GM18498 (cell line): ENCODE measurements around the gene PRKACG.
"Not testable (repeated sequence)": the region's sequence is repeated elsewhere in the genome, so short reads cannot be mapped to it uniquely, and the experiment has no call there.

Source experiments
- ATAC-seq: cut with Tn5 transposase; IDR thresholded peaks from one replicate; pipeline ENCODE4 v1.9.1; 2021; ENCODE audit warnings: mild to moderate bottlenecking, moderate library complexity; ENCODE audit not compliant: unreplicated experiment

The PRKACG gene

DNA sequence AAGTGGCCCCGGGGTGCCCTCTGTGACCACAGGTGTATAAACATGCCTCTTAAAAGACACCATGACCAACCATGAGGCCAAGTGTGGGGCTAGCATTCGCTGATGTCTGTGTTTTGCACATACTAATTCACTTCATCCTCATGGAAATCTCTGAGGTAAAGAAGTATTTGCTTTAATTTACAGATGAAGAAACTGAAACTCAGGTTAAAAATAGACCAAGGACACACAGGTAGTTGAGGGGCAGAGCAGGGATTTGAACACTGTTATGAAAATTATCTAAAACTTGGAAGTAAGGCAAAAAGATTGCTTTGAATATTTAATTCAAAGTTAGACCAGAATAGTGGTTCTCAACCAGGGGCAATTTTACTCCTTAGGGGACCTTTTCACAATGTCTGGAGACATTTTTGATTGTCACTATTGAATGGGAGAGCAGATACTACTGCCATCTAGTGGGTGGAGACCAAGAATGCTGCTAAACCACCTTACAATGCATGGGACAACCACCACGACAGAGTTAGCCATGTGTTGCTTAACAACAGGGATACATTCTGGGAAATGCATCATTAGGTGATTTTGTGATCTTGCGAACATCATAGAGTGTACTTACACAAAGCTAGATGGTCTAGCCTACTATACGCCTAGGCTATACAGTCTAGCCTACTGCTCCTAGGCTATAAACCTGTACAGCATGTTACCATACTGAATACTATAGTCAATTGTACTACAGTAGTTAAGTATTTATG is 13.6 kb upstream of the PRKACG start:
- ATAC-seq = peak; percentile 83

DNA sequence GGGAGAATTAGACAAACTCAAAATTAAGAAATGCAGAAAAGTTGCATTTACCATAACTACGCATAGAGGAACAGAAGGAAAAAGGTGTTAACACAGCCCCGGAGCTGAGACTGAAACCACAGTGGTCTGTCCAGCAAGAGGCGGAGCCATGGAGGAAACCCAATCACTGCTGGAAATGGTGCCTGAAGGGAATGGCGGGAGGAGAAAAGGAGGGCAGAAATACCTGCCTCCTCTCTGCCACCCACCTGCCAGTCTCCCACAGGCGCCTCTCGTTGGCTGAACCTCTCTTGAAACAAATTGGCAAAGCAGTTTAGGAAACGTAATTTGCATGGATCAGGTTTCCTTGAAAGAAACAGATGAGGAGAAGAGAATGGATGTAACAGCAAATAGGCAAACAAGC is 9.7 kb upstream of the PRKACG start:
- no peak for ATAC-seq

- no peak for ATAC-seq
Observed at GRCh38 chr9:69020301-69021145, 6.6 kb upstream of the PRKACG start.

GRCh38 chr9:69019808-69020207 is 5.9 kb upstream of the PRKACG start:
- no peak for ATAC-seq

GRCh38 chr9:69018737-69019136 is 4.8 kb upstream of the PRKACG start:
- ATAC-seq = no peak

DNA sequence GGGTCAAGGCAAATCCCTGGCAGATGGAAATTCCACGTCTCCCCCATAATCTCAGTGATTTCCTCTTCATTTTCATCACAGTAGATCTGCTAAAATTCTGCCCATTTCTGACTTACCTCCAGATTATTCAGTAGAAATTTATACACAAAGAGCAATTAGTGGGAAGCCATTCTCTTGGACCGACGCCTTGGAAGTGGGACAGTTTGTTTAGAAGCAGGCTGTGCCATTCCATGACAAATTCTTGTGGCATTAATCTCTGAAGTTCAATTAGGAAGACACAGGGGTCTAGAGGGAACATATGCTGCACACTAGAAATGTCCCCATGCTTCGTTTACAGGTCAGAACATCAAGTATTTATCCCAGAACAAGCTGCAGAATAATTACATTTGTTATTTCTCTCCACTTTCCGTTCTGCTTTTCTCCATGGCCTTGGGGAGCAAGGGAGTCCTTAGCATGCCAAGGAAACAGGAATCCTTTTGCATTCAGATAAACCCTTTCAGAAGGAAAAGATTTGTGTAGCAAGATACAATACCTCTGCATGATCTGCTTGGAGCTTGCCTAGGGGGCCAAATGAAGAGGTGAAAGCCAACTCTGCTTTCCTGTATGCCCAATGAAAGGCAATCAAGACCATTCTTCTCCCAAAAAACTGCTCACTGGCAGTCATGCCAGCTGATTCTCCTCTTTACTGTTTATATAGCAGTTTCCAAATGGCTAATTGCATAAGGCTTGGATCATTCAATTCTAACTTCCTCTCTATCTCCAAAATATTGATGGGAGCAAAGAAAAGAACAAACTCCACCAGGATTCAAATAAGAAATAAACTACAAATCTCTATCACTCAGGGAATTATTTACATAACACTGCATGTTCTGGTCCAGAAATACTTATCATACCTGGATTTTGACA is 2.5 kb upstream of the PRKACG start:
- ATAC-seq = no peak

GRCh38 chr9:69013382-69013727 is 558 bp downstream of the PRKACG start:
- no peak for ATAC-seq

DNA sequence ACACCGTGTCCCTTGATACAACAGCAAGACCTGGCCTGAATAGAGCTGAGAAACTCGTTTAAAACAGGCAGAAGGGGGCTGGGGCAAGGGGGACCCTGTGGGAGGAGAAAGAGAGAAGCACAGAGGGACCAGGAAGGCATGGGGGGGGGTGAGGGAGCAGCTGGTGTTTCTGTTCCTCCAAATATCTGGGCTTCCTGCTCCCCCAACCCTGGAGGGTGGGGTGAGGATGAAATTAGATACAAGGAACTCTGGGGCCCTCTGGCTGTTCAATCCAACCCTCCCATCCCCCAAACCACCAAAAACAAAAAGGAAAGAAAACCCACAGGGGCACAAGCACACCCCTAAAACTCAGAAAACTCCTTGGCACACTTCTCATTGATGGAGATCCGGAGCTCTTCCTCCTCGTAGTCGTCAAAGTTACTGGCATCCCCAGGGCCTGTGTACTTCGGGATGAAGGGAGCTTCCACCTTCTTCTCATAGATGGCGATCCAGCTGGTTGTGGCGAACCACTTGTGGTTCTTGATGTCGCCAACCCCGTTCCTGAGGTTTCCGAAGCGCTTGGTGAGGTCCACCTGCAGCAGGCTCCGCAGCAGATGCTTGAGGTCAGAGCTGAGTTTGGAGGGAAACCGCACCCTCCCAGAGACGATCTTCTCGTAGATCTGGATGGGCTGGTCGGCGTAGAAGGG is 1.1 kb downstream of the PRKACG start:
- ATAC-seq = no peak

- ATAC-seq = no peak
Observed at GRCh38 chr9:69009708-69010107, 4.2 kb downstream of the PRKACG start.

- ATAC-seq = no peak
Observed at GRCh38 chr9:69004836-69005235, 9.1 kb downstream of the PRKACG start.

DNA sequence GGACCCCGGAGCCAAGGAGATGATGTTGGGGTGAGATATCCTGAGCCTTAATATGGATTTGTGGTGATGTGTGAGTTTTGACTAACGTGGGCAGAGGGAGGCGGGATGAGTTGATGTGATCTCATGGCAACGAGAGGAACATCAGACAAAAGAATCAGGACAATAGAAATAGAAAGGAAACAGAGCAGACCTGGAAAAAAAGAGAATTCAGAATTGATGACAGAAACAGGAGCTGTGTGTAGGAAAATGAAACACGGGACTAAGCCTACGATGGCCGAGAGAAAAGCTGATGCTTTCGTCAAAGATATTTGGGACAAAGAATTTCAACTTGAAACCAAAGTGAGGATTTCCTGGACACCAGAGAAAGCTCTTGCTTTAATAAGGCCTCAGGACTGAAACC is 10.9 kb downstream of the PRKACG start:
- no peak for ATAC-seq

- no peak for ATAC-seq
Observed at GRCh38 chr9:69001921-69002320, 12.0 kb downstream of the PRKACG start.

DNA sequence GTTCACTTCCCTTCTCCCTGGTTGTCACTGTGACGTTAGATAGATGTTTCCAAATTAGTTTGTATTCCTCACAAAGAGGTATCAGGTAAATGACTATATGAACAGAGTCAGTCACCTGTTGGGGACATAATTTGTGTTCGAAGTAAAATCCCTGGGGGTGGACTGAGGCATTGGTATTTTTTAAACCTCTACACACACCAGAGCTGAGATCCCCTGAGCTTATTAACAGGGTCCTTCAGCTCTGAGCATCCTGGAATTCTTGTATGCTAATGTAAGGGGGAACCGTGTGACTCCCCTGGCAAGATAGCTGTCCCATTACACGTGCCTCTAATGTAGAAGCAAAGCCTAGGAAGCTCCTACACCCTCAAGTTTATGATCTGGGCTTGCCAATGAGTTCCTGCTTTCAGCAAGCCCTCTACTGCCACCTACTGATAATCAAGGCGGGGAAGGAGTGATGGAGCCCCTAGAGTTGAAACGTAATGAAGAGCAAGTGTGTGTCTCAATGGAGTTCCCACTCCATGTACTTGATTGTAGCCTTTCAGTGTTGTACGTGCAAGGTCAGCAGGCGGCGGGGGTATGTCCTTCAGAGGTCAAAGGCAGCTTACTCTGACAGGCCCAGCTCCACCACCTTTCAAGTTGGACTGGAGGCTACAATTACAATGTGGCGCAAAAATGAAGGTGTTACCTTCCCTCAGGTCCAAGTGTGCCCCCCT is 14.4 kb downstream of the PRKACG start:
- ATAC-seq = peak; percentile 86

DNA sequence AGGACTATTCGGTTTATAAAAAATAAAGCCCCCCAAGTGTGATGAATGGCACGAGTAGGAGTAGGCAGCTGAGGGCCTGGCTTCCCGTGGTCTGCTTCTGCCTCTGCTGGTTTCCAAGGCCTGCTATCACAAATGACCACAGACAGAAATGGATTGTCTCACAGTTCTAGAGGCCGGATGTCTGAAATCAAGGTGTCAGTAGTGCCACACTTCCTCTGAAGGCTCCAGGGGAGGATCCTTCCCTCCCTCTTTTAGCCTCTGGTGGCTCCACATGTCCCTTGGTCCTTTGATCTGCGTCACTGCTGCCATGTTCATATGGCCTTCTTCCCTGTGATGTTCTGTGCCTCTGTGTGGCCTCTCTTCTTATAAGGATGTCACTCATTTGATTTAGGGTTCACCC is 15.1 kb downstream of the PRKACG start:
- ATAC-seq = no peak

DNA sequence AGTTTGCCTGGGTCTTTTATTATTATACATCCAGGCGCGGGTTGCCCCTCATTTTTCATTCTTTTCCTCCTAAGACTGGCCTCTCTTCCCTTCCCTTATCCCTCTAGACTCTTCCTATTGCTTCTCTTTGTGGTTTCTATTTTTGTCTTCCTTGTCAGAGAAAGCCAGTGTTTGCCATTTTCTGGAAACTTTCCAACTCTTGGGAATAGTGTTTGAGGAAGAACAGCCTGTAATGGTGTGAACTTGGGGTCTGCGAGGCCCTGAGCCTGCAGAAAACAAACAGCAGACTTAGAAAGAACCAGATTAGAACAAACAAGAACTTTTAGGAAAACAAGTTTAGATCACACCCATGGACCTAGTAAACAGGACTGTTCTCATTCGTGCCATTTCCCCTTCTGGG is 15.5 kb downstream of the PRKACG start:
- no peak for ATAC-seq

DNA sequence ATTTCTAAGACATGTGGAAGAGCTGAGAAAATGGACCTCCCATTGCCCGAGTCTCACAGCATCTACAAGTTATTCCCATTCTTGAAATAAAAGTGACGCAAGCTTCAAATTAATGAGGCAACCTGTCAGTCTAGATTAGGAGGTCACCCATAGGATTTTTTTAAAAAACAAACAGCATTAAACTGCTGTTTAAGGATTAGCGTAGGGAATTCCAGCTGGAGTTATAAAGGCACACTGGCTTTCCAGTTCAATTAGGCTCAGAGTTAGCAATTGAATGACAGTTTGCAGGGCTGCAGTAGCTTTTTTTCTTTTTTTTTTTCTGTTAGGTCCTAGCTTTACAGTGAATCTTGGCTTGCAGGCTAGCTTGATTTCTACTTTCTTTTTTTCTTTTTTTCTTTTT is 16.2 kb downstream of the PRKACG start:
- ATAC-seq = no peak

GRCh38 chr9:68996462-68996861 is 17.5 kb downstream of the PRKACG start:
- ATAC-seq = no peak

- no peak for ATAC-seq
Observed at GRCh38 chr9:68995776-68996175, 18.1 kb downstream of the PRKACG start.

DNA sequence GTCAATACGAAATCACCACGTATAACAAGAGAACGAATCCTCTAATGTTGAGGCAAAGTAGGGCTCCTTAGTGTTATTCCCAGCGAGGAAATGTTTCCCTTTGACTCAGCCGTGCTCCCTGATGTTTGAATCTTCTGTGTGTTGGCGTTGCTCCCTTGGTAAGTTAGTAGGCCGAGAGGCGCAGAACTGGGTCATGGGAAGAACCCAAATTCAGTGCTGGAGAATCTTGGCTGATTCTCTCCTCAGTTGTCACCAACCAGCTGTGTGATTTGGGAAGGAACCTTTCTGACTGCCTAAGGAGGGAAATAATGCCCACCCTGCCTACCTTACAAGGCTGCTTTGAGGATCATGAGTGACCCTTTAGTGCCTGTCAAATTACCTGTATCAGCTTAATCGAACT is 22.5 kb downstream of the PRKACG start:
- ATAC-seq = no peak

- not testable (repeated sequence) for ATAC-seq
Observed at GRCh38 chr9:68986949-68987348, 27.0 kb downstream of the PRKACG start.
